Peyer's patch (tissue), 4 donors: Measurements from ENCODE around the gene OR4C5.
"Not testable (repeated sequence)": the region's sequence is repeated elsewhere in the genome, so short reads cannot be mapped to it uniquely, and the experiment has no call there.

Experiments used
- POLR2A ChIP-seq, 2 donors: fragments of 450-650 bp; IDR thresholded peaks; one replicate each; pipeline ENCODE4 v1.5.1; 2017; ENCODE audit warnings: antibody characterized with exemption in 2 of 2, mild to moderate bottlenecking in 2 of 2, moderate library complexity in 2 of 2
- TF ChIP-seq, protein P1 (sequence below), 6 experiments: fragments of 450-650 bp in 4 of 6; fragments of 200-600 bp in 2 of 6; sonication (generic) in 1 of 6; IDR thresholded peaks; one replicate each; pipeline ENCODE4 v1.5.1; 2017 to 2019; ENCODE audit warnings: antibody characterized with exemption in 6 of 6, mild to moderate bottlenecking in 3 of 6, moderate library complexity in 1 of 6

DNA sequence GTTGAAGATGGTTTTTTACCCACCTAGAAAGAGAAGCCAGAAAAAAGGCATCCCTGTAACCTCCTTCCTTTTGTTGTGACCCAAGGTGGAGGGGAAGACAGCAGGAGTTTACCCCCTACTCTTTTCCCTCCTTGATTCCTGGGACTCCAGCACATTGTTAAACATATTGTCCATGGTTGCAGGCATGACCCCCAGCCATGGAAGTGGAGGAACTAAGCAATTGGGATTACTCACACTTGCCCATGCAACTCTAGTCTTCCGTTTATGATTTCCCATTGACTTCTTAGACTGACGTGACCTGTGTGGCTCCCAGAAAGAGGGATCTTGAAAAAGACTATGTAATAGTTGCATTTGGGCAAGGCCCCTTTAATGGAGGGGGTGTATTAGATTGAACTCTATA is 17.9 kb upstream of the OR4C5 start:
- TF ChIP-seq, protein P1, sequence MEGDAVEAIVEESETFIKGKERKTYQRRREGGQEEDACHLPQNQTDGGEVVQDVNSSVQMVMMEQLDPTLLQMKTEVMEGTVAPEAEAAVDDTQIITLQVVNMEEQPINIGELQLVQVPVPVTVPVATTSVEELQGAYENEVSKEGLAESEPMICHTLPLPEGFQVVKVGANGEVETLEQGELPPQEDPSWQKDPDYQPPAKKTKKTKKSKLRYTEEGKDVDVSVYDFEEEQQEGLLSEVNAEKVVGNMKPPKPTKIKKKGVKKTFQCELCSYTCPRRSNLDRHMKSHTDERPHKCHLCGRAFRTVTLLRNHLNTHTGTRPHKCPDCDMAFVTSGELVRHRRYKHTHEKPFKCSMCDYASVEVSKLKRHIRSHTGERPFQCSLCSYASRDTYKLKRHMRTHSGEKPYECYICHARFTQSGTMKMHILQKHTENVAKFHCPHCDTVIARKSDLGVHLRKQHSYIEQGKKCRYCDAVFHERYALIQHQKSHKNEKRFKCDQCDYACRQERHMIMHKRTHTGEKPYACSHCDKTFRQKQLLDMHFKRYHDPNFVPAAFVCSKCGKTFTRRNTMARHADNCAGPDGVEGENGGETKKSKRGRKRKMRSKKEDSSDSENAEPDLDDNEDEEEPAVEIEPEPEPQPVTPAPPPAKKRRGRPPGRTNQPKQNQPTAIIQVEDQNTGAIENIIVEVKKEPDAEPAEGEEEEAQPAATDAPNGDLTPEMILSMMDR (IDR thresholded peaks at IDR 0.05), result not testable (repeated sequence)
- not testable (repeated sequence) for TF ChIP-seq POLR2A (IDR thresholded peaks at IDR 0.05)
